ENCODE results near the gene KCTD1.

GRCh38 chr18:26471027-26471426 lies 77.3 kb downstream of the KCTD1 start:
- no peak for TF ChIP-seq POLR2A (IDR thresholded peaks at IDR 0.05)
- no peak for TF ChIP-seq CTCF (IDR thresholded peaks at IDR 0.05)
